Trophoblast cell (in vitro differentiated cells and primary cell): Measurements from ENCODE around the gene HMSD.

Source experiments
- DNase-seq, 2 donors: peaks; one replicate each; pipeline ENCODE4 v3.0.0-alpha.2; 2016
- H2AFZ ChIP-seq: 2 replicates; pipeline ENCODE4 v1.6.1; 2013; ENCODE audit warnings: low read length, moderate library complexity, mild to moderate bottlenecking; ENCODE audit not compliant: insufficient read depth, poor library complexity
- H2AK5ac ChIP-seq: 2 replicates; pipeline ENCODE4 v1.6.1; 2013; ENCODE audit warnings: mild to moderate bottlenecking, low read length
- H2BK120ac ChIP-seq: 2 replicates; pipeline ENCODE4 v1.6.1; 2013; ENCODE audit warnings: low read length, mild to moderate bottlenecking, moderate library complexity; ENCODE audit not compliant: insufficient read depth, poor library complexity
- H2BK12ac ChIP-seq: 2 replicates; pipeline ENCODE4 v1.6.1; 2013; ENCODE audit warnings: mild to moderate bottlenecking, low read length, moderate library complexity
- H2BK5ac ChIP-seq: 2 replicates; pipeline ENCODE4 v1.6.1; 2013; ENCODE audit warnings: low read length, low read depth, moderate library complexity, mild to moderate bottlenecking; ENCODE audit not compliant: poor library complexity
- H3K14ac ChIP-seq: 2 replicates; pipeline ENCODE4 v1.6.1; 2013; ENCODE audit warnings: mild to moderate bottlenecking, low read length
- H3K18ac ChIP-seq: 2 replicates; pipeline ENCODE4 v1.6.1; 2013; ENCODE audit warnings: mild to moderate bottlenecking, low read length
- H3K23ac ChIP-seq: 2 replicates; pipeline ENCODE4 v1.6.1; 2013; ENCODE audit warnings: low read length
- H3K27ac ChIP-seq: 2 replicates; pipeline ENCODE4 v1.5.1; 2013; ENCODE audit warnings: low read depth, mild to moderate bottlenecking, inconsistent platforms, low read length, moderate library complexity
- H3K27me3 ChIP-seq: 2 replicates; pipeline ENCODE4 v1.6.1; 2013; ENCODE audit warnings: inconsistent platforms, mild to moderate bottlenecking, low read length, moderate library complexity; ENCODE audit not compliant: insufficient read depth
- H3K36me3 ChIP-seq, 2 experiments: 1 replicate in 1 of 2; 2 replicates in 1 of 2; pipeline ENCODE4 v1.6.1; 2013; ENCODE audit warnings: low read length in 2 of 2, mild to moderate bottlenecking in 2 of 2, moderate library complexity in 1 of 2; ENCODE audit not compliant: insufficient read depth in 2 of 2, control insufficient read depth in 1 of 2
- H3K4ac ChIP-seq: 2 replicates; pipeline ENCODE4 v1.6.1; 2013; ENCODE audit warnings: low read depth, mild to moderate bottlenecking, low read length, moderate library complexity
- H3K4me1 ChIP-seq, 2 experiments: 1 replicate in 1 of 2; 2 replicates in 1 of 2; pipeline ENCODE4 v1.6.1; 2013; ENCODE audit warnings: low read length in 2 of 2, mild to moderate bottlenecking in 2 of 2, moderate library complexity in 1 of 2; ENCODE audit not compliant: insufficient read depth in 2 of 2, control insufficient read depth in 1 of 2
- H3K4me2 ChIP-seq: 2 replicates; pipeline ENCODE4 v1.6.1; 2013; ENCODE audit warnings: inconsistent platforms, mild to moderate bottlenecking, low read length, moderate library complexity
- H3K4me3 ChIP-seq: 2 replicates; pipeline ENCODE4 v1.5.1; 2013; ENCODE audit warnings: mild to moderate bottlenecking, low read depth, low read length, inconsistent platforms
- H3K79me1 ChIP-seq: one replicate; pipeline ENCODE4 v1.6.1; 2013; ENCODE audit warnings: low read length
- H3K79me2 ChIP-seq: 2 replicates; pipeline ENCODE4 v1.6.1; 2013; ENCODE audit warnings: low read length, mild to moderate bottlenecking; ENCODE audit not compliant: control insufficient read depth, insufficient read depth, poor library complexity
- H3K9ac ChIP-seq: 2 replicates; pipeline ENCODE4 v1.6.1; 2013; ENCODE audit warnings: mild to moderate bottlenecking, low read length
- H3K9me3 ChIP-seq: 2 replicates; pipeline ENCODE4 v1.6.1; 2013; ENCODE audit warnings: low read depth, mild to moderate bottlenecking, control low read depth, inconsistent platforms, low read length; ENCODE audit not compliant: insufficient read depth
- H4K12ac ChIP-seq: 2 replicates; pipeline ENCODE4 v1.6.1; 2013; ENCODE audit warnings: low read depth, mild to moderate bottlenecking, low read length, moderate library complexity
- H4K8ac ChIP-seq: 2 replicates; pipeline ENCODE4 v1.6.1; 2013; ENCODE audit warnings: low read depth, mild to moderate bottlenecking, low read length, moderate library complexity
- H4K91ac ChIP-seq: one replicate; pipeline ENCODE4 v1.6.1; 2013; ENCODE audit warnings: low read depth, mild to moderate bottlenecking, low read length, moderate library complexity
- WGBS: extraction: QIAGEN DNeasy Blood & Tissue Kit; methylation state at CpG from one replicate; pipeline ENCODE4 v1.1.7; 2013; ENCODE audit warnings: missing lambda C conversion rate; ENCODE audit not compliant: insufficient read length, insufficient coverage; ENCODE audit errors: extremely low coverage; 5-methylcytosine and 5-hydroxymethylcytosine counted together

HMSD gene

GRCh38 chr18:63956755-63957154 is 7.7 kb downstream of the HMSD start:
- no peak for DNase-seq
- Histone ChIP-seq H4K12ac (no peak overlapping the region), H3K23ac (no peak overlapping the region), H3K9ac (no peak overlapping the region), H3K36me3 (no peaks in the 10 kb centered on the region), H3K4me3 (no peak overlapping the region), H2BK5ac (no peak overlapping the region), H3K18ac (no peak overlapping the region), H3K4me2 (no peak overlapping the region), H3K9me3 (no peaks in the 10 kb centered on the region), H2BK12ac (no peak overlapping the region), H3K27ac (no peak overlapping the region), H3K79me1 (no peaks in the 10 kb centered on the region), H3K14ac (no peak overlapping the region), H2BK120ac (no peak overlapping the region), H2AFZ (no peak overlapping the region), H2AK5ac (no peak overlapping the region), H3K4me1 (no peaks in the 10 kb centered on the region), H3K79me2 (no peaks in the 10 kb centered on the region), H4K91ac (no peak overlapping the region), H3K4ac (no peak overlapping the region), H3K27me3 (no peaks in the 10 kb centered on the region), H4K8ac (no peak overlapping the region)
- no CpG with 5 or more reads among the region's 4 CpGs for WGBS

DNA sequence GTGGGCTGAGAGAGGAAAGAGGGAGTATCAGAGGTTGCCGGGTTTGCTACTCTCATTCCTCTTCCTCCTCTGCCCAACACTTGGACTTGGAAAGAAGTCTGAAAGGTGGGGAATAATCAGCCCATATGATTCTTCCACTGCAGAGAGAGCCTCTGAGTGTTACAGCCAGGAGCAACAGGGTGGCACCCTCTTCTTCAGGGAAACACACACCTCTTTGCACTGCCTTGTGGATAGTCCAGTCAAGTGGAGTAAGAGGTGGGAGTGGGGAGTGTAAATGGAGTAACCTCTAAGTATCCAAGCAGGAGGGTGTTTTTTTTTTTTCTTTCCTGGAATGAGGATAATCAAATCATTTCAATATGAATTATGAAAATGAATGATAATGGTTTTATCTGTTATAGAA is 11.8 kb downstream of the HMSD start:
- Histone ChIP-seq H2BK5ac (no peak overlapping the region), H3K79me2 (no peaks in the 10 kb centered on the region), H3K27ac (no peak overlapping the region), H4K12ac (no peak overlapping the region), H2AFZ (no peak overlapping the region), H3K9ac (no peak overlapping the region), H3K79me1 (no peaks in the 10 kb centered on the region), H2BK120ac (no peak overlapping the region), H3K18ac (no peak overlapping the region), H3K36me3 (no peaks in the 10 kb centered on the region), H3K14ac (no peak overlapping the region), H3K4me3 (no peak overlapping the region), H2AK5ac (no peak overlapping the region), H3K27me3 (no peaks in the 10 kb centered on the region), H3K4me1 (no peaks in the 10 kb centered on the region), H4K91ac (no peak overlapping the region), H4K8ac (no peak overlapping the region), H3K4ac (no peak overlapping the region), H2BK12ac (no peak overlapping the region), H3K4me2 (no peak overlapping the region), H3K9me3 (no peaks in the 10 kb centered on the region), H3K23ac (no peak overlapping the region)
- WGBS = no CpG with 5 or more reads among the region's 1 CpG
- DNase-seq = no peak

GRCh38 chr18:63961435-63961980 is 12.4 kb downstream of the HMSD start:
- no peak for DNase-seq
- H2AK5ac ChIP-seq = no peak overlapping the region
- H3K18ac ChIP-seq = no peak overlapping the region
- no peak overlapping the region for H4K91ac ChIP-seq
- H3K36me3 ChIP-seq = no peaks in the 10 kb centered on the region
- H3K23ac ChIP-seq = no peak overlapping the region
- no peak overlapping the region for H3K14ac ChIP-seq
- no peak overlapping the region for H3K27ac ChIP-seq
- H3K4me1 ChIP-seq = no peaks in the 10 kb centered on the region
- no peak overlapping the region for H3K9ac ChIP-seq
- H3K79me2 ChIP-seq = no peaks in the 10 kb centered on the region
- no peak overlapping the region for H2AFZ ChIP-seq
- H3K4me3 ChIP-seq = no peak overlapping the region
- no peak overlapping the region for H4K12ac ChIP-seq
- no peak overlapping the region for H2BK5ac ChIP-seq
- WGBS = no CpG with 5 or more reads among the region's 5 CpGs
- H3K9me3 ChIP-seq = no peaks in the 10 kb centered on the region
- H4K8ac ChIP-seq = no peak overlapping the region
- H3K79me1 ChIP-seq = no peaks in the 10 kb centered on the region
- H3K4me2 ChIP-seq = no peak overlapping the region
- no peak overlapping the region for H2BK120ac ChIP-seq
- H3K27me3 ChIP-seq = no peaks in the 10 kb centered on the region
- no peak overlapping the region for H3K4ac ChIP-seq
- H2BK12ac ChIP-seq = no peak overlapping the region

GRCh38 chr18:63962137-63962536 is 13.0 kb downstream of the HMSD start:
- Histone ChIP-seq H3K4me2 (no peak overlapping the region), H3K36me3 (no peaks in the 10 kb centered on the region), H2BK120ac (no peak overlapping the region), H3K9me3 (no peaks in the 10 kb centered on the region), H2AFZ (no peak overlapping the region), H4K8ac (no peak overlapping the region), H3K27me3 (no peaks in the 10 kb centered on the region), H3K4ac (no peak overlapping the region), H3K18ac (no peak overlapping the region), H3K9ac (no peak overlapping the region), H3K4me1 (no peaks in the 10 kb centered on the region), H3K4me3 (no peak overlapping the region), H2BK12ac (no peak overlapping the region), H2AK5ac (no peak overlapping the region), H4K12ac (no peak overlapping the region), H3K79me1 (no peaks in the 10 kb centered on the region), H3K23ac (no peak overlapping the region), H2BK5ac (no peak overlapping the region), H3K27ac (no peak overlapping the region), H3K14ac (no peak overlapping the region), H4K91ac (no peak overlapping the region), H3K79me2 (no peaks in the 10 kb centered on the region)
- WGBS = no CpG with 5 or more reads among the region's 1 CpG
- no peak for DNase-seq
